AG04450 (cell line): ENCODE data around the gene OTOG. TPM values are rescaled to one million over a fixed set of nuclear protein-coding genes. Genes with fewer than 3 reads are reported as not detected.

ENCODE experiments used
- CTCF ChIA-PET: fragments of 300-600, 350-600 bp; formaldehyde crosslinking; extraction: SDS; loops from one replicate; lab custom pipeline; 2022; ENCODE audit warnings: antibody characterized with exemption, inconsistent platforms; lab: Charles Lee
- POLR2A ChIA-PET: fragments of 350-600 bp; formaldehyde crosslinking; extraction: SDS; loops from one replicate; lab custom pipeline; 2021; ENCODE audit warnings: antibody characterized with exemption, inconsistent platforms; lab: Yijun Ruan, JAX
- DNase-seq: peaks from one replicate; pipeline ENCODE4 v3.0.0-alpha.2; 2011; ENCODE audit warnings: low read depth, low spot score
- H3K27ac ChIP-seq: one replicate; pipeline ENCODE4 v1.5.1; 2012; ENCODE audit warnings: low read depth, low read length, control low read depth
- H3K27me3 ChIP-seq: one replicate; pipeline ENCODE4 v1.6.0; 2012; ENCODE audit warnings: low read length; ENCODE audit not compliant: control insufficient read depth, insufficient read depth
- H3K4me3 ChIP-seq: 2 replicates; pipeline ENCODE4 v1.5.1; 2011; ENCODE audit warnings: mild to moderate bottlenecking, low read depth, low read length, control low read depth
- H3K9me3 ChIP-seq: 2 replicates; pipeline ENCODE4 v1.5.1; 2012; ENCODE audit warnings: low read length; ENCODE audit not compliant: control insufficient read depth, insufficient read depth
- CTCF ChIP-seq: IDR thresholded peaks from 2 replicates; pipeline ENCODE4 v1.5.1; 2011; ENCODE audit warnings: low read depth, low read length, control low read depth, inconsistent platforms
- polyA plus RNA-seq: library from polyadenylated mRNA; depleted of rRNA; stranded (reverse); fragments of >200 nt; gene quantifications from 2 replicates; pipeline ENCODE4 v1.2.3, GENCODE V29; 2011

Gene OTOG
- polyA plus RNA-seq, 1 experiment: not detected

GRCh38 chr11:17502630-17503029 lies 44.4 kb upstream of the OTOG start:
- no peak overlapping the region for H3K4me3 ChIP-seq
- H3K27ac ChIP-seq: no peak overlapping the region
- no peak for DNase-seq
- POLR2A ChIA-PET: no interaction called here
- peaks cover 2% of the 10 kb centered on the region for H3K27me3 ChIP-seq
- CTCF ChIA-PET: interaction anchor here (1.4 to 4.8 kb wide), 5 partner anchors 114 to 682 kb away, joined by 4 to 48 read pairs (median 9); partner anchors contain the start of gene KCNJ11
- H3K9me3 ChIP-seq: no peaks in the 10 kb centered on the region
- TF ChIP-seq CTCF: no peak

GRCh38 chr11:17504330-17505107 lies 42.5 kb upstream of the OTOG start:
- H3K27ac ChIP-seq: no peak overlapping the region
- ChIA-PET CTCF (interaction anchor here (0.6 to 4.8 kb wide), 13 partner anchors 24 to 284 kb away, joined by 3 to 48 read pairs (median 4); partner anchors contain the start of genes KCNJ11 and NCR3LG1), POLR2A (no interaction called here)
- peak; percentile 89 for TF ChIP-seq CTCF
- H3K4me3 ChIP-seq: no peak overlapping the region
- H3K9me3 ChIP-seq: no peaks in the 10 kb centered on the region
- H3K27me3 ChIP-seq: peaks cover 7% of the 10 kb centered on the region
- peak; percentile 6 for DNase-seq

GRCh38 chr11:17505146-17505545 lies 41.9 kb upstream of the OTOG start:
- TF ChIP-seq CTCF: no peak
- Histone ChIP-seq H3K9me3 (no peaks in the 10 kb centered on the region), H3K4me3 (no peak overlapping the region), H3K27me3 (peaks cover 5% of the 10 kb centered on the region), H3K27ac (no peak overlapping the region)
- POLR2A ChIA-PET: no interaction called here
- CTCF ChIA-PET: interaction anchor here (0.6 to 4.8 kb wide), 7 partner anchors 117 to 284 kb away, joined by 3 to 48 read pairs (median 7); partner anchors contain the start of gene KCNJ11
- no peak for DNase-seq

GRCh38 chr11:17506314-17506713 lies 40.7 kb upstream of the OTOG start:
- no peak for TF ChIP-seq CTCF
- CTCF ChIA-PET: interaction anchor here (1.1 to 4.8 kb wide), 4 partner anchors 123 to 686 kb away, joined by 3 to 48 read pairs (median 8); no protein-coding TSS in a partner anchor
- DNase-seq: no peak

GRCh38 chr11:17506942-17507341 lies 40.1 kb upstream of the OTOG start:
- Histone ChIP-seq H3K27me3 (peaks cover 5% of the 10 kb centered on the region), H3K4me3 (no peak overlapping the region), H3K9me3 (no peaks in the 10 kb centered on the region), H3K27ac (no peak overlapping the region)
- TF ChIP-seq CTCF: no peak
- ChIA-PET POLR2A (no interaction called here), CTCF (interaction anchor here (0.8 to 3.3 kb wide), 5 partner anchors 21 to 687 kb away, joined by 3 to 16 read pairs (median 5); no protein-coding TSS in a partner anchor)
- no peak for DNase-seq

More at GRCh38 chr11:17506314-17506713, 40.7 kb upstream of the OTOG start:
- peaks cover 5% of the 10 kb centered on the region for H3K27me3 ChIP-seq
- POLR2A ChIA-PET: interaction anchor here (0.6 kb wide), 1 partner anchor 152 kb away, joined by 8 read pairs; no protein-coding TSS in a partner anchor
- H3K4me3 ChIP-seq: no peak overlapping the region
- no peak overlapping the region for H3K27ac ChIP-seq
- no peaks in the 10 kb centered on the region for H3K9me3 ChIP-seq
